SU-DHL-6 (cell line): Measurements from ENCODE around the gene ZNF688.

Source experiments
- H2AFZ ChIP-seq: fragments of 200-600 bp; sonication (generic); 2 replicates; pipeline ENCODE4 v1.6.1; 2014; ENCODE audit warnings: low read depth, mild to moderate bottlenecking, moderate library complexity, mixed read lengths, antibody characterized with exemption, low read length; ENCODE audit not compliant: severe bottlenecking
- H3F3A ChIP-seq: fragments of 200-600 bp; shearing (Covaris generic); 2 replicates; pipeline ENCODE4 v1.6.0; 2016; ENCODE audit warnings: antibody characterized with exemption, mild to moderate bottlenecking; ENCODE audit not compliant: insufficient read depth
- H3K27ac ChIP-seq: fragments of 200-600 bp; sonication (generic); 2 replicates; pipeline ENCODE4 v1.5.1; 2016; ENCODE audit warnings: low read depth, mild to moderate bottlenecking, low read length, moderate library complexity, mixed read lengths
- H3K27me3 ChIP-seq: fragments of 200-600 bp; sonication (generic), shearing (Covaris generic); 2 replicates; pipeline ENCODE4 v1.6.0; 2014; ENCODE audit warnings: mild to moderate bottlenecking, low read length
- H3K36me3 ChIP-seq: fragments of 200-600 bp; sonication (generic); 2 replicates; pipeline ENCODE4 v1.6.1; 2014; ENCODE audit warnings: mild to moderate bottlenecking, low read length, mixed read lengths
- H3K4me2 ChIP-seq: fragments of 300-600, 200-600 bp; shearing (Covaris generic), sonication (generic); 2 replicates; pipeline ENCODE4 v1.6.0; 2014; ENCODE audit warnings: low read length, low read depth, mild to moderate bottlenecking; ENCODE audit not compliant: poor library complexity, severe bottlenecking
- H3K4me3 ChIP-seq: fragments of 200-600 bp; sonication (generic); 2 replicates; pipeline ENCODE4 v1.5.1; 2014; ENCODE audit warnings: antibody characterized with exemption, low read length, mild to moderate bottlenecking, mixed read lengths; ENCODE audit not compliant: insufficient read depth, poor library complexity, severe bottlenecking
- H3K79me2 ChIP-seq: fragments of 200-600 bp; sonication (generic); 2 replicates; pipeline ENCODE4 v1.6.1; 2014; ENCODE audit warnings: mild to moderate bottlenecking, low read length, moderate library complexity; ENCODE audit not compliant: insufficient read depth
- H3K9ac ChIP-seq: fragments of 200-600 bp; sonication (generic); 2 replicates; pipeline ENCODE4 v1.7.0; 2014; ENCODE audit warnings: mild to moderate bottlenecking, low read length
- H3K9me2 ChIP-seq: fragments of 200-600 bp; sonication (generic); replicated peaks from 2 replicates; pipeline ENCODE4 v1.6.1; 2014; ENCODE audit warnings: low read length; ENCODE audit not compliant: insufficient read depth
- H3K9me3 ChIP-seq: fragments of 200-600 bp; sonication (generic); 2 replicates; pipeline ENCODE4 v1.6.1; 2014; ENCODE audit warnings: low read length, mixed read lengths; ENCODE audit not compliant: insufficient read depth
- H4K20me1 ChIP-seq: fragments of 200-600 bp; sonication (generic); 2 replicates; pipeline ENCODE4 v1.6.1; 2014; ENCODE audit warnings: low read depth, mild to moderate bottlenecking, antibody characterized with exemption, low read length, moderate library complexity, mixed read lengths
- CTCF ChIP-seq: fragments of 200-600 bp; sonication (generic); IDR thresholded peaks from one replicate; pipeline ENCODE4 v1.5.1; 2017; ENCODE audit warnings: antibody characterized with exemption, mild to moderate bottlenecking, low read length, moderate library complexity; ENCODE audit not compliant: insufficient read depth, poor library complexity, severe bottlenecking
- EZH2phosphoT487 ChIP-seq: fragments of 200-600 bp; sonication (generic), shearing (Covaris generic); conservative IDR thresholded peaks from 2 replicates; pipeline ENCODE4 v1.6.1; 2018; ENCODE audit warnings: mild to moderate bottlenecking, antibody characterized with exemption, low read length, moderate library complexity, mixed read lengths

Gene ZNF688

GRCh38 chr16:30535106-30535776 lies 36.3 kb downstream of the ZNF688 start:
- H3K27me3 ChIP-seq, result no peaks in the 10 kb centered on the region
- peak overlapping the region; percentile 76 for H3K4me3 ChIP-seq
- H3K9ac ChIP-seq, result peak overlapping the region; percentile 79
- H3K27ac ChIP-seq, result peak overlapping the region; percentile 82
- H3K4me2 ChIP-seq, result peak overlapping the region; percentile 95
- peaks cover 4% of the 10 kb centered on the region; the same call in 1 of the 2 replicates for H3K79me2 ChIP-seq
- H3K9me2 ChIP-seq, result no peaks in the 10 kb centered on the region
- H4K20me1 ChIP-seq, result no peaks in the 10 kb centered on the region
- no peaks in the 10 kb centered on the region for H3K36me3 ChIP-seq
- TF ChIP-seq EZH2phosphoT487 (no peak), CTCF (no peak)
- H2AFZ ChIP-seq, result peak overlapping the region; percentile 84
- peaks cover 16% of the 10 kb centered on the region for H3F3A ChIP-seq
- H3K9me3 ChIP-seq, result no peaks in the 10 kb centered on the region

GRCh38 chr16:30534368-30535105 lies 37.0 kb downstream of the ZNF688 start, which contains the start of gene ZNF747:
Gene ZNF747, minus strand, starts transcription at chr16:30534858. Its CDS starts 179 bp downstream, at chr16:30534679.
- TF ChIP-seq CTCF (no peak), EZH2phosphoT487 (no peak)
- Histone ChIP-seq H3K9me3 (no peaks in the 10 kb centered on the region), H3K9ac (peak within 1 kb of the TSS; percentile 79), H3K27ac (peak within 1 kb of the TSS; percentile 82), H3K27me3 (no peaks in the 10 kb centered on the region), H3K4me2 (peak within 1 kb of the TSS; percentile 95), H3K36me3 (no peaks in the 10 kb centered on the region), H3K79me2 (peaks cover 4% of the 10 kb centered on the region; the same call in 1 of the 2 replicates), H3F3A (peaks cover 16% of the 10 kb centered on the region), H4K20me1 (no peaks in the 10 kb centered on the region), H3K9me2 (no peaks in the 10 kb centered on the region), H2AFZ (peak within 1 kb of the TSS; percentile 84), H3K4me3 (peak within 1 kb of the TSS; percentile 76)

GRCh38 chr16:30533748-30534367 lies 37.7 kb downstream of the ZNF688 start:
- TF ChIP-seq CTCF (no peak), EZH2phosphoT487 (no peak)
- H2AFZ ChIP-seq, result peak overlapping the region; percentile 66
- peak overlapping the region; percentile 79 for H3K9ac ChIP-seq

More at GRCh38 chr16:30533748-30534367, 37.7 kb downstream of the ZNF688 start:
- Histone ChIP-seq H3K4me3 (peak overlapping the region; percentile 76), H3F3A (peaks cover 16% of the 10 kb centered on the region), H4K20me1 (no peaks in the 10 kb centered on the region), H3K9me3 (no peaks in the 10 kb centered on the region), H3K79me2 (peaks cover 4% of the 10 kb centered on the region; the same call in 1 of the 2 replicates), H3K27me3 (no peaks in the 10 kb centered on the region), H3K4me2 (peak overlapping the region; percentile 95), H3K9me2 (no peaks in the 10 kb centered on the region), H3K27ac (peak overlapping the region; percentile 82), H3K36me3 (no peaks in the 10 kb centered on the region)
